ENCODE results near the gene PTPDC1.

- TF ChIP-seq TARDBP (IDR thresholded peaks at IDR 0.05) (no peak), FOXM1 (IDR thresholded peaks at IDR 0.05; ENCODE audit: borderline replicate concordance) (no peak), ARNT (IDR thresholded peaks at IDR 0.05) (no peak), SP1 (IDR thresholded peaks at IDR 0.05) (no peak), FOXA1 (IDR thresholded peaks at IDR 0.05) (no peak), ELF4 (IDR thresholded peaks at IDR 0.05) (no peak), ZNF384 (IDR thresholded peaks at IDR 0.05) (no peak)
Observed at GRCh38 chr9:94042516-94043360, 41.5 kb upstream of the PTPDC1 start.

All from HEK293T (cell line).